Activated effector memory CD4-positive, alpha-beta T cell treated with Interleukin-2 at 50 U/mL for 16 hours (primary cell): Measurements from ENCODE around the gene PRKAB2.
A peak's percentile ranks its signal among the peaks of the same experiment; 100 is the strongest.
"Not testable (repeated sequence)": the region's sequence is repeated elsewhere in the genome, so short reads cannot be mapped to it uniquely, and the experiment has no call there.

Source experiments
- DNase-seq: peaks from one replicate; pipeline ENCODE4 v3.0.0-alpha.2; 2020

The PRKAB2 gene

GRCh38 chr1:147172168-147173016 is at the start of gene PRKAB2:
Gene PRKAB2 (minus strand): TSS chr1:147172470. CDS start chr1:147172144, 326 bp downstream.
- DNase-seq: peak; percentile 87

GRCh38 chr1:147218606-147219005 is 46.3 kb upstream of the PRKAB2 start:
- DNase-seq: no peak

- no peak for DNase-seq
These were observed 44.9 kb upstream of the PRKAB2 start for GRCh38 chr1:147217141-147217540.

GRCh38 chr1:147216124-147216523 is 43.9 kb upstream of the PRKAB2 start:
- no peak for DNase-seq

- DNase-seq: no peak
These were observed 43.3 kb upstream of the PRKAB2 start for GRCh38 chr1:147215540-147215916.

- no peak for DNase-seq
These were observed 42.7 kb upstream of the PRKAB2 start for GRCh38 chr1:147214842-147215539.

- no peak for DNase-seq
These were observed 42.1 kb upstream of the PRKAB2 start for GRCh38 chr1:147214325-147214724.

GRCh38 chr1:147213271-147213670 is 41.0 kb upstream of the PRKAB2 start:
- no peak for DNase-seq

- DNase-seq: no peak
These were observed 39.3 kb upstream of the PRKAB2 start for GRCh38 chr1:147211577-147211976.

- DNase-seq: no peak
These were observed 38.7 kb upstream of the PRKAB2 start for GRCh38 chr1:147210987-147211386.

GRCh38 chr1:147209825-147210821 is 37.9 kb upstream of the PRKAB2 start:
- no peak for DNase-seq

- DNase-seq: no peak
These were observed 36.3 kb upstream of the PRKAB2 start for GRCh38 chr1:147208619-147209018.

- DNase-seq: no peak
These were observed 34.9 kb upstream of the PRKAB2 start for GRCh38 chr1:147207192-147207591.

GRCh38 chr1:147204080-147204479 is 31.8 kb upstream of the PRKAB2 start:
- no peak for DNase-seq

GRCh38 chr1:147202576-147202975 is 30.3 kb upstream of the PRKAB2 start:
- DNase-seq: no peak

- no peak for DNase-seq
These were observed 29.5 kb upstream of the PRKAB2 start for GRCh38 chr1:147201786-147202185.

GRCh38 chr1:147201276-147201675 is 29.0 kb upstream of the PRKAB2 start:
- DNase-seq: no peak

- not testable (repeated sequence) for DNase-seq
These were observed 25.1 kb upstream of the PRKAB2 start for GRCh38 chr1:147197324-147197723.

- no peak for DNase-seq
These were observed 17.2 kb upstream of the PRKAB2 start for GRCh38 chr1:147189514-147189913.

- no peak for DNase-seq
These were observed 13.2 kb upstream of the PRKAB2 start for GRCh38 chr1:147185432-147185831.

- DNase-seq: no peak
These were observed 5.5 kb upstream of the PRKAB2 start for GRCh38 chr1:147177611-147178380.
